Glutamatergic neuron (in vitro differentiated cells): ENCODE data around the gene INTS6. TPM values are rescaled to one million over a fixed set of nuclear protein-coding genes. Genes with fewer than 3 reads are reported as not detected.

Experiments
- DNase-seq: peaks from one replicate; pipeline ENCODE4 v3.0.0; 2022
- H3K27ac Mint-ChIP-seq: one replicate; pipeline ENCODE4 v1.8.0; 2020; ENCODE audit warnings: mild to moderate bottlenecking, mixed read lengths, inconsistent platforms; ENCODE audit not compliant: unreplicated experiment
- H3K27me3 Mint-ChIP-seq: one replicate; pipeline ENCODE4 v1.8.0; 2020; ENCODE audit warnings: mild to moderate bottlenecking, moderate library complexity, mixed read lengths, inconsistent platforms; ENCODE audit not compliant: unreplicated experiment
- H3K36me3 Mint-ChIP-seq: one replicate; pipeline ENCODE4 v1.8.0; 2020; ENCODE audit warnings: mild to moderate bottlenecking, mixed read lengths, inconsistent platforms; ENCODE audit not compliant: unreplicated experiment
- H3K4me1 Mint-ChIP-seq: one replicate; pipeline ENCODE4 v1.8.0; 2020; ENCODE audit warnings: mild to moderate bottlenecking, low read depth, mixed read lengths, inconsistent platforms; ENCODE audit not compliant: unreplicated experiment
- H3K4me3 Mint-ChIP-seq: one replicate; pipeline ENCODE4 v1.8.0; 2020; ENCODE audit warnings: mild to moderate bottlenecking, mixed read lengths, inconsistent platforms; ENCODE audit not compliant: unreplicated experiment
- H3K9me3 Mint-ChIP-seq: one replicate; pipeline ENCODE4 v1.8.0; 2020; ENCODE audit warnings: mild to moderate bottlenecking, moderate library complexity, mixed read lengths, inconsistent platforms; ENCODE audit not compliant: unreplicated experiment
- CTCF ChIP-seq: fragments of 200-600 bp; sonication (generic); IDR thresholded peaks from one replicate; pipeline ENCODE4 v1.5.0; 2021; ENCODE audit not compliant: partially characterized antibody, unreplicated experiment
- total RNA-seq: library from RNA; stranded (reverse); fragmentation: NEBNext Ultra II Directional; extraction: Animal tissue kit (Norgen Biotek cat#: 25700); gene quantifications from one replicate; pipeline ENCODE4 v1.2.1, GENCODE V29; 2021; ENCODE audit not compliant: unreplicated experiment

Gene INTS6
- total RNA-seq, 1 donor from 2014 or later = 35.6 TPM

GRCh38 chr13:51423766-51424165, 29.1 kb downstream of the INTS6 start:
- Mint-ChIP-seq H3K4me1 (peaks cover 12% of the 10 kb centered on the region), H3K4me3 (no peak overlapping the region), H3K36me3 (no peaks in the 10 kb centered on the region), H3K27ac (no peak overlapping the region), H3K9me3 (peaks cover 2% of the 10 kb centered on the region), H3K27me3 (no peaks in the 10 kb centered on the region)
- TF ChIP-seq CTCF = no peak
- DNase-seq = no peak

- peaks cover 12% of the 10 kb centered on the region for H3K4me1 Mint-ChIP-seq
- H3K27ac Mint-ChIP-seq = no peak overlapping the region
- DNase-seq = no peak
- no peak overlapping the region for H3K4me3 Mint-ChIP-seq
- H3K27me3 Mint-ChIP-seq = no peaks in the 10 kb centered on the region
- H3K36me3 Mint-ChIP-seq = no peaks in the 10 kb centered on the region
- peaks cover 2% of the 10 kb centered on the region for H3K9me3 Mint-ChIP-seq
- no peak for TF ChIP-seq CTCF
Observed at GRCh38 chr13:51422484-51422883, 30.4 kb downstream of the INTS6 start.

GRCh38 chr13:51420681-51421490, 31.9 kb downstream of the INTS6 start:
- TF ChIP-seq CTCF = no peak
- peaks cover 2% of the 10 kb centered on the region for H3K9me3 Mint-ChIP-seq
- no peak overlapping the region for H3K4me3 Mint-ChIP-seq
- no peak overlapping the region for H3K27ac Mint-ChIP-seq
- no peaks in the 10 kb centered on the region for H3K27me3 Mint-ChIP-seq
- no peak for DNase-seq
- H3K36me3 Mint-ChIP-seq = peaks cover 7% of the 10 kb centered on the region
- peaks cover 9% of the 10 kb centered on the region for H3K4me1 Mint-ChIP-seq

GRCh38 chr13:51419001-51419636, 33.7 kb downstream of the INTS6 start:
- DNase-seq = no peak
- Mint-ChIP-seq H3K4me3 (no peak overlapping the region), H3K27ac (no peak overlapping the region), H3K27me3 (no peaks in the 10 kb centered on the region), H3K36me3 (peaks cover 13% of the 10 kb centered on the region), H3K4me1 (peaks cover 9% of the 10 kb centered on the region), H3K9me3 (peaks cover 3% of the 10 kb centered on the region)
- no peak for TF ChIP-seq CTCF

GRCh38 chr13:51417716-51418115, 35.1 kb downstream of the INTS6 start:
- TF ChIP-seq CTCF = no peak
- Mint-ChIP-seq H3K36me3 (peaks cover 13% of the 10 kb centered on the region), H3K9me3 (peaks cover 2% of the 10 kb centered on the region), H3K4me1 (peaks cover 9% of the 10 kb centered on the region), H3K27me3 (no peaks in the 10 kb centered on the region), H3K27ac (no peak overlapping the region), H3K4me3 (no peak overlapping the region)
- no peak for DNase-seq
